Renal cortical epithelial cell (primary cell): ENCODE data around the gene PCP4L1. TPM values are rescaled to one million over a fixed set of nuclear protein-coding genes. Genes with fewer than 3 reads are reported as not detected.
"Not testable (repeated sequence)": the region's sequence is repeated elsewhere in the genome, so short reads cannot be mapped to it uniquely, and the experiment has no call there.

Source experiments
- DNase-seq: peaks from one replicate; pipeline ENCODE4 v3.0.0-alpha.2; 2011; ENCODE audit warnings: low read depth
- total RNA-seq: library from RNA; depleted of rRNA; stranded (reverse); fragments of >200 nt; gene quantifications from 2 replicates; pipeline ENCODE4 v1.2.3, GENCODE V29; 2014

PCP4L1 gene
- total RNA-seq: 0.30 TPM in 1 of 2 replicates, not detected in the other

DNA sequence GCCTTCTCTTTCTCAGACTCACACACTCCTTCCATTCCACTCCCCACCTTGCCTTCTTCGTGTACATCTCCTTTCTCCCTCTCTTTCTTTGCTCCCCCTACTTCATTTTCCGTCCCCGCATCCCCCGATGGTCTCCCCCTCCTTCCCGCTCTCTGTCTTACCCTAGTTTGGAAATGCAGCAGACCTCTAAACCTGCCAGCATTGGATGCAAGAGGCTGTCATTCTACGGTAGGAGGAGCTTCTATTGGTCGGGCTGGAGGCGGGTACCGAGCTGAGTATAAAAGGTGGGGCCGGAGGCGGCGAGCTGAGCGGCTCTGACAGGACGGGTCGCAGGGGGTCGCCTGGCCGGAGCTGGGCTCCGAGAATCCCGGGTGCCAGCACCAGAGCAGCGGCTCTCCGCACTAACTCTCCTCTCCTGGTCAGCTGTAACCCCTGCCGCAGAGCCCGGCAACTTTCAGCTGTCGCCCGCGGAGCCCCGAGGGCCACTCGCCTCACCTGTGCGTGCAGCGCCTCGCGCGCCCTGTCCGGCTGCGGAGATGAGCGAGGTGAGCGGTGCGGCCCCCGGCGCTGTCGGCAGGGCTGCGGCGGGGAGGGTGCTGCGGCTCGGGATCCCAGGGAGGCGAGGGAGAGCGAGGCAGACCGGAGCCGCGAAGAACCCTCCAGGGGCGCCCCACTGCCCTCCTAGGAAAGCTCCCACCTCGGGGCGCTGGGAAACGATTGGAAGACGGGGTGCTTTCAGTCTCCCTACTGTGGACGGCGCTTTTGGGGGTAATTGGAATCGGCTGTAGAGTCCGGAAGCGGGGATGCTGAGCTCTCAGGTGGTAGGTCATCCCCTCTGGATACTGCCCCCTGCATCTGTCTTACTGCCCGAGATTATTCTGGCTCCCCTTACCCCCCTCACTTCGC is at the start of gene PCP4L1:
PCP4L1 (plus strand) TSS at position 307 of the 906 bp plus-strand sequence; CDS start at position 537, 230 bp downstream.
- peak; percentile 49 for DNase-seq

DNA sequence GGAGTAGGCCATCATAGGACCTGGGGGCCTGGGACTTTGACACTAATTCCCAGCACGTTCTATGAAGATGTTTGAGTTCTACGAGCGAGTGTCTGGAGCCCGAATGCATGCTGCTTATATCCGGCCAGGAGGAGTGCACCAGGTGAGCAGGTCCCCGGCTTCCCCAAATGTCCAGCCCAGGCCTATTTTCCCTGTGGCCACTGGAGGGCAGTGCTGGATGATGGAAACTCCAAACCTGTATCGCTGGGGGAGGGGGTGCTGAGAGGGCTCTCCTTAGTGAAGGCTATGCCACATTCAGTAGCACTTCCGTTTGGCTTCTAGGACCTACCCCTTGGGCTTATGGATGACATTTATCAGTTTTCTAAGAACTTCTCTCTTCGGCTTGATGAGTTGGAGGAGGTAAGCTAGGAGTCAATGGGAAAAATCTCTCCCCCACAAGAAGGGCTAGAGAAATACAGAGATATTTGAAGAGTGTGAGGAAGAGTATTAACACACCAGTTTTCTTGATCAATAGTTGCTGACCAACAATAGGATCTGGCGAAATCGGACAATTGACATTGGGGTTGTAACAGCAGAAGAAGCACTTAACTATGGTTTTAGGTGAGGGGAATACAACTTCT is 48.6 kb upstream of the PCP4L1 start:
- DNase-seq: peak; percentile 59

DNA sequence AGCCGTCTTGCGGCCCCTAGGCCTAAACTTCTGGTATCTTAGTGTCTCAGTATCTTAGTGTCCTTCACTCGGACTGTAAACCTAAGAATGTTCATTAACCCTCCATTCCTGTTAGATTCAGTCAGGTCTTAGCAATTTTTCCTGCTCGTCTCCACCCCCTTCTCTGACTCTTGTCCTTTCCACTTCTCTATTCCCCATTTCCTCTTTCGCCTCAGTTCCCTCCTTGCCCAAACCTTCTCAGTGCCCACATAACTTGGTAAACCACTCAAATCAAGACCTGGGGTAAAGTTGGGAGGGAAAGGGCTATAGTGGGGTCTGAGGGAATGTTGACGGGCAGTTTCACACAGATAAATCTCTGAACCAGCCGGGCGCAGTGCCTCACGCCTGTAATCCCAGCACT is 44.2 kb upstream of the PCP4L1 start:
- no peak for DNase-seq

DNA sequence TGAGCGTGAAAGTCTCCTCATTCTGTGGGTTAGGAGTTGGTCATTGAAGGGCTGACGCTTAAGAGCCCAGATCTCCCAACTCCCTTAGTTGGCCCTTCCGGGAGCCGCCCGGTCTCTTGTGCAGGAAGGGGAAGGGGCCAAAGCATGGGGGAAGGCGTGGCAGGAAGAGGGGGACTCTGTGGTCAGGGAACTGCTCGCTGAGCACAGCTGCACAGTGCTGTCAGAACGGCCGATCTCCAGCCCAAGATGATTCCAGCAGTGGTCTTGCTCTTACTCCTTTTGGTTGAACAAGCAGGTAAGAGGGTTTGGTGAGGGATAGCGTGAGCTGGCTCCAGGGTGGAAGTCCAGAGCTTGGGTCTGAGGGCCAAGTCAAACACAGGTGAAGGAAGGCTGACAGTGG is 43.5 kb upstream of the PCP4L1 start, which contains the start of gene FCER1G:
FCER1G (plus strand) TSS at position 220 of the 400 bp plus-strand sequence; CDS start at position 247, 27 bp downstream.
- no peak for DNase-seq

DNA sequence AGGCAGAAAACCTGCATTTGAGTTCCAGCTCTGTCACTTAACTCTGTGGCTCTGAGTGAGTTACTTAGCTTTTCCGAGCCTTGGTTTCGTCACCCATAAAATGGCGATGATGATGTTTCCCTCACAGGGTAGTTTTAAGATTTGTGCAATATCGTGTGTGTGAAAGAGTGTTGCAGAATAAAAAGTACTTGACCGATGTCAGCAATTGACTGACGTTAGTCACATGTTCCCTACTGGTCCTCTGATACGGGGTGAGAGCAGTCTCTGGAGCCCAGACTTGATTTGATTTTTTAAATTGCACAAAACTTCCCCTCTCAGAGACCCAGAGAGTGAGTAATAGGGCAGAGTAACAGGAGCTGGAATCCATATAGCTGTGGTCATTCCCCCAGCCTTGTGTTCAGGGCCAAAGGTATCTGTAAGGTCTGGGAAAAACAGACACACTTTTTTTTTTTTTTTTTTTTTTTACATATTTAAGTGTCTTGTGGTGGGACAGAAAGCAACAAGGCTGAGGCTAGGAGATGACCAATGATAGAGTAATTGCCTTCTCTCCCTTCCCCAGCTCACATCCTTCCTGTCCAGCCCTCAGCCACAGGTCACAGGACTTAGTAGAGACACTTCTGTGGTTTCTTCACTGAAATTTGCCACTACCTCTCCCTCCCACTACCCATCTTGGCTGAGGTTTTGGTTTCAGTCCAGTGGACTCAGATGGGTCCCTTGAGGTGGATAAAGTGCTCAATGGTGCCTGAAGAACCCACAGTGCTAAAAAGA is 41.4 kb upstream of the PCP4L1 start:
- DNase-seq: peak; percentile 89

DNA sequence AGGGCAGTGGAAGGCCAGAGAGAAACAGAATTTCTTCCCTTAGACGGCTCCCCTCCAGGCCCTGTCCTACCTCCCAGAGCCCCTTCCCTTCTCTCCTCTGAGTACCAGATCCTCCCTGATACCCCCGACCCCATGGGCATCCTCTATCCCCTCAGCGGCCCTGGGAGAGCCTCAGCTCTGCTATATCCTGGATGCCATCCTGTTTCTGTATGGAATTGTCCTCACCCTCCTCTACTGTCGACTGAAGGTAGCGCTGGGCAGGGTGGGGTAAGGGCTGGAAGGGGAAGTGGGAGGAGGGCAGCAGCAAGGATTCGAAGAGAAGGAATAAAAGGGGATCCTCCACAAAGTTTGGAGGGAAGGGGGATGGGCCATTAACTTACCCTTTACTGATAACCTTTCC is 40.7 kb upstream of the PCP4L1 start:
- no peak for DNase-seq

DNA sequence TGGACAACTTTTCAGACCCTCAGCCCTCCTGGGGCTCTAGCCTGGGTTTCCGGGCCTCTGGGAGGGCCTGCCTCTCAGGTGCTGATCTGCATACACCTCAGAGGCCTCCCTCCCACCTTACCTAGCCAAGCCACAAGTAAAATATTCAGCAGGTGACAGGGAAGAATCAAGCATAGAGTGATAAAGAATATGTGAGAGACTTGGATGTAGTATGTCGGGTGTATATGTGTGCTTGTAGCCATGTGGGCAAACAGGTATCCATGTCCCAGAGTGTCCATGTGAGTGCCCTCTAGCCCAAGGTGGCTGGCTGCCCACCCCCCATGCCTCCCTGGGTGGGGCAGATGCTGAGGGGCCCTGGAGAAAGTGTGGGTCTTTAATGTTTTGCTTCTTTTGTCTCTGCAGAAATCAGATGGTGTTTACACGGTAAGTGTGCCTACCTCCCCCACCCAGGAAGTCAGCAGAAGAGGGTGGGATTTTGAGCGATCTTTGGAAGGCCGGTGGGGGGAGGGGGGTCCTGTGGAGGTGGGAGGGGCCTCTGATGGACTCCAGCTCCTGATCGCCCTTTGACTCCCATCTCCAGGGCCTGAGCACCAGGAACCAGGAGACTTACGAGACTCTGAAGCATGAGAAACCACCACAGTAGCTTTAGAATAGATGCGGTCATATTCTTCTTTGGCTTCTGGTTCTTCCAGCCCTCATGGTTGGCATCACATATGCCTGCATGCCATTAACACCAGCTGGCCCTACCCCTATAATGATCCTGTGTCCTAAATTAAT is 40.1 kb upstream of the PCP4L1 start:
- no peak for DNase-seq

DNA sequence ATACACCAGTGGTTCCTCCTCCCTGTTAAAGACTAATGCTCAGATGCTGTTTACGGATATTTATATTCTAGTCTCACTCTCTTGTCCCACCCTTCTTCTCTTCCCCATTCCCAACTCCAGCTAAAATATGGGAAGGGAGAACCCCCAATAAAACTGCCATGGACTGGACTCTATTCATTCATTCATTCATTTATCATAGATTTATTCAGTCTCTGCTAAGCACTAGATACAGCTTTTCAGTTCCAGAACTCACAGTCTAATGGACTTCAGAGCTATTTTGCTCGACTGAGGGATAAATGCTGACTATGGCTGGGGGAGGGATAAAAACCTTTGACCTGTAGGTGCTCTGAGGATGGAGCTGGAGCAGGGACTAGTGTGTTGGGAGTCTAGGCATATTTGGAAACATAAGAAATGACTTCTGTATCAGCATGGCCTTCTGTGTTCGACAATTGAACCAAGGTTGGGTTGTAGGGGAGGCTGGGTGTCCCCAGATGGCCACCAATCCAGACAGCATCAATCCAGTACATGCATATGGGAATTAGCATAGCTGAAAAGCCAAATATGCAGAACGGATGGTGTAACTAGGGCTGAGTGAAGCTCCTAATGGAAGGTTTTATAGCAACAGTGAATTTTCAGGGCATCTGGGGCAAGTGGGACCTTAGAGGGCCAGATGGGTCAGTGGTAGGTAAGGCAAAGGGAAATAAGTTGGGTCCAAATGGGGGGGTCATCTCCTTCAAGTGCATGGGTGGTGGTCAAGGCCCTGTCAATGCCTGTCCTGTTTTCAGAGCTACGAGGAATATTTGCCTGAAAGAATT is 39.3 kb upstream of the PCP4L1 start:
- no peak for DNase-seq

DNA sequence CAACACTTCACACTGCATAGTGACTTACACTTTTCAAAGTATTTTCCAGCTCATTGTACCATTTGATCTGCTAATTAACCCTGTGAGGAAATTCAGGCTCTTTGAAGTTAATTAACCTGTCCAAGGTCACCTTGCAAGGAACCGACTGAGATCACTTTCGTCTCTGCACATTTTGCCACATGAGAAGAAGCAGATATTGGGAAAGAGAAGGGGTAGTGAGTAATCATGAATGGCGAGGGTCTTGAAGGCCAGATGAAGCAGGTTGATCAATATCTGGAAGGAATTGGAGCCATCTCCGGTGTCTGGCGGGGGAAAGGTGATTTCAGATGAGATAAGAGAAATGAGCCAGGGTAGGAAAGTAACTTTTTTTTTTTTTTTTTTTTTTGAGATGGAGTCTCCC is 38.5 kb upstream of the PCP4L1 start:
- no peak for DNase-seq

DNA sequence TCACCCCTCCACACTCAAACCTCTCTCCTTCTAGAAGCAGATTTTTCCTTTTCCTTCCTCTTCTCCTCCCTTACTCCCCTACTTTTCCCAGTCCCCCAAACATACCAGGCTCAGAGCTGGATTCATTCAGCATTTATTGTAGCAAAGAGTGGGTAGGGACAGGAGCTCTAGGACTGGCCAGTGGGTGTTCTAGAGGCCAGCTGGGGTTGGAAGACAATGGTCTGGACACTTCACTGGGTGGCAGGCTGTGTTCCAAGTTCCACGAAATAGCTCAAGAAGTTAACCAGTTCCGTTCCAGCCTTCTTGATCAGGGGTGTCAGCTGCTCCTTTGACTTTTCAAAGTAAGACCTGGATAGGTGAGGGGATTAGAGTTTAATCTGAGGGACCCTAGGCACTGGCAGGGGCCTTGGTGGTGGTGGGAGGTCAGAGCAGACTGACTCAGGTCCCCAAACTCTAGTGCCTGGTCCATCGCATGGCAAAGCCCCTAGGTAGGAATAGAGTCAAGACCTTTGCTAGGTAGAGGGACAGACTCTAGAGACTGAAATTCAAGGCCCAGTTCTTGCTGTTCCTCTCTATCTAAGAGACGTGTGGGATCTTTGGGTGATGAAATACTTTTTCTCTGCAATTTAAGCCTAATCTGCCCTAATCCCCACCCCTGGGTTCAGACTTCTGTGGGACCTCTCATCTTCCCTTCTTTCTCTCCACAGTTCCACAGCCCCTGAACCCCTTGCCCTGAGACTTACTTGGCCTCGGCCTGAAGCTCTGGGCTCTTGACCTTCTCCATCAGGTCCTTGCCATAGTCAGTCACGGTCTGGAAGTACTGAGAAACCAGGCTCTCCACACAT is 36.1 kb upstream of the PCP4L1 start:
- DNase-seq: no peak

DNA sequence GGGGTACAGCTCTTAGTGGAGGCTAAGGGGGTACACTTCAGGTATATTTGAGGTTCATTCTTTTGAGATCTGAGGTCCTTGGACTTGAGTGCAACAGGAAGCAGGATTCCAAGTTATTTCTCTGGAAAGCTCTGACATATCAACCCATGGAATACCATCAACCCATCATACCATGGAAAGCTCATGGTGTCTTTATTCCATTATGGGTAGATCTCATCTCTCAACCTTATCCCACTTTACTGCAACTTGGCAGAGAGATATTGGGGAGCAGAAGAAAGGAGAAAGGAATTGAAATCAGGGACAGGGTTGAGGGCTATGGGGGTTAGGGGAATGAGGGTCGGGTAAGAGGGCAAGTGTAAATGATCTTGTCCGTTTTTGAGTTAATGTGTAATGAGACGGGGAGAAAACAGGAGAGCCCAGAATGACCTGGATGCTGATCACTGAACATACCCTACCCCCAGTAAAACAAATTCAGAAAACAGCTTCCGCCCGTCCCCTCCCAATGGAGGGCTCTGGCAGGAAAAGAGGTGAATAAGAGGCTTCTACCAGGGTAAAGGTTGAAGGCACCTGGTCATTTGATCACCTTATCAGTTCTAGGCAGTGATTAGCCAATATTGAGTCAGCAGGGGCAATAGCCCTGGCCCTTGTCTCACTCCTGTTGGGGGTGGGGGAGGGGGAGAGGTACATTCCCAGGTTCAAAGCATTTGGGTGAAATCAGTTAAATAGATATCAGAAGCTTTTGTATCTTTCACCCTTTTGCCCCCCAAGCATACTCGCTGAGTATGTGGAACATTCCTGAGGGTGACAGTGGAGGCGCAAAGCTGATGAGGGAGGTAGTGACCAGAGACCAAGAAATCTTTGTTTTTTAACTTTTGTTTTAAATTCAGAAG is 34.5 kb upstream of the PCP4L1 start:
- no peak for DNase-seq

DNA sequence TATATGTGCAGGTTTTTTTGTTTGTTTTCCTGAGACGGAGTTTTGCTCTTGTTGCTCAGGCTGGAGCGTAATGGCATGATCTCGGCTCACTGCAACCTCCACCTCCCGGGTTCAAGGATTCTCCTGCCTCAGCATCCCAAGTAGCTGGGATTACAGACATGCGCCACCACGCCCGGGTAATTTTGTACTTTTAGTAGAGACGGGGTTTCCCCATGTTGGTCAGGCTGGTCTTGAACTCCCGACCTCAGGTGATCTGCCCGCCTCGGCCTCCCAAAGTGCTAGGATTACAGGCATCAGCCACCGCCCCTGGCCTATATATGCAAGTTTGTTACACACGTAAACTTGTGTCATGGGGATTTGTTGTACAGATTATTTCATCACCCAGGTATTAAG is 33.9 kb upstream of the PCP4L1 start:
- DNase-seq: not testable (repeated sequence)

DNA sequence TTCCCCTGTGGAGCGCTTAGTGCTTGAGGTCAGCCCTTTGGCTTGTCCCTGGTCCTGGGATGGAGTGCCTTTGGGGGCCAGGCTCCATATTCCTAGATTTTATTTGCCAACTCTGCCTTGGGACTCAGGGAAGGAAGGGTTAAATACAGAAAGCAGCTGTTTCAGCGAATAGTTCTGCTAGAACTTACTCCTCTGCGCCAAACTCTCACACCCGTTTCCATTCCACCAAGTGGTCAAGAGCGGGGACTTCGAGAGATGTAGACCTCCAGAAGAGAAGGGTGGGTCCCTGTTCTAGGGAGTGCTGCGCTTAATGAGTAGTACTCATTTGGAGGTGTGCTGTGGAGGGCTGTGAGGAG is 33.4 kb upstream of the PCP4L1 start:
- no peak for DNase-seq

DNA sequence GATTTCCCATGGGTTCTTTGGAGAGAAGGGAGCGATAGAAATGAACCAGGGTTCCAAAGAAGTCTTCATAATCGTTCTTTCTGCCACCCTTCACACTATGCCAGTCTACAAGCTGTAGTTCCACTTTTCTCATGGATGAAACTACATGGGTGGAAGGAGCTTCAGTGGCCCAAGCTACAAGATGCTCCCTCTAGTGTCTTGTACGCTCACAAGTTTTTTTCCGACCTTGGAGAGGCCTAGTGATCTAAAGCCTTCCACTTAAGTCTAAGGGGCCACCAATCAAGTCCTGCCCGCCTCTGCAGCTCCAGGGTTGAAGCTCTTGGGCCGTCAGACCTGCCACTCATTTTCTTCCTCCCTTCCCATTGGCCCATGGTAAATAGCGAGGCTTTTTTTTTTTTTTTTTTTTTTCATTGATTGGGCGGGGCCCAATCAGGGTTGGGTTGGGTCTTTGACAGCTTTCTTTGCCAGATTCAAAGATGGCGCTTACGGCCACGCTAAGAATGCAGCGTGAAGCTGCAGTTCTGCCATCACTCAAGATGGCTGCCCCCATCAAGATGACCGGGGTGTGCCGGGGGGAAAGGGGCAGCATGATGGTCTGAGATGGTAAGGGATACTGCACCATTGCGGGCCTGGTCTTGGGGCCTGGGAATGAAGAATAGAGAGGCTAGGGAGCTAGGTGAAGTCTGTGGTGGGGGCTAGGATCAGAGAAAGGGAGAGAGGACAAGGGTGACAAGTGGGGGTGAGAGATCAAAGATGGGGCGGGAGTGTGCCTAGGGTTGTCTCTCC is 32.8 kb upstream of the PCP4L1 start, which contains the start of gene TOMM40L:
TOMM40L (plus strand) TSS at position 527 of the 786 bp plus-strand sequence. CDS start 430 bp downstream, outside the sequence.
- peak; percentile 99 for DNase-seq

DNA sequence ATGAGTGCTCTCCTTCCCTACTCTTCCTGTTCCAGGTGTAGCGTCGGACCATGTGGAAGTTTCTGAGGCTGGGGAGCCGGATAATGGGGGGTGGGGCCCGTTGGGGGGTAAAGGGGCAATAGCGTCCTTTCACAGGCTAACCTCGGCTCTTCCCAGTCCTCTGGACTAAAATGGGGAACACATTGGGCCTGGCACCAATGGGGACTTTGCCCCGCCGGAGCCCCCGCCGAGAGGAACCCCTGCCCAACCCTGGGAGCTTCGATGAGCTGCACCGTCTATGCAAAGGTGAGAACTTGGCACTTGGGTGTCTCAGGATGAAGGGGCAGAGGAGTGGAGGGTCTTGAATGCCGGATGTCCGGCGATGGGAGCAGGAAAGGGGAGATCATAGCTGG is 32.2 kb upstream of the PCP4L1 start:
- DNase-seq: no peak

DNA sequence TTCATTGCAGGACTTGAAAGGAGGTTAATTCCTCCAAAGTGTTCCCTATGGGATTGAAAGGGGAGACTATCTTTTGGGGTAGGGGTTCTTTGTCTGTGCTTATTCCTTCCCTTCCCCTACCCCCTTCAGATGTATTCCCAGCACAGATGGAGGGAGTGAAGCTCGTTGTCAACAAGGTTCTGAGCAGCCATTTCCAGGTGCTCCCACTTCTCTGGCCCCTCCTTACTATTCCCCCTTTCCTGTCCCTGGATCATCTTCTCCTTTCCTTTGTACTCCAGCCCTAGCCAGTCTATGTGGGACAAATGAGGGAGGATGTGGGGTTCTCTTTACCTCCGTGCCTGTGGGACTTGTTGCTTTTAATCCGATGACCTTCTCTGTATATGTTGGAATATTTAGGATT is 31.8 kb upstream of the PCP4L1 start:
- no peak for DNase-seq

DNA sequence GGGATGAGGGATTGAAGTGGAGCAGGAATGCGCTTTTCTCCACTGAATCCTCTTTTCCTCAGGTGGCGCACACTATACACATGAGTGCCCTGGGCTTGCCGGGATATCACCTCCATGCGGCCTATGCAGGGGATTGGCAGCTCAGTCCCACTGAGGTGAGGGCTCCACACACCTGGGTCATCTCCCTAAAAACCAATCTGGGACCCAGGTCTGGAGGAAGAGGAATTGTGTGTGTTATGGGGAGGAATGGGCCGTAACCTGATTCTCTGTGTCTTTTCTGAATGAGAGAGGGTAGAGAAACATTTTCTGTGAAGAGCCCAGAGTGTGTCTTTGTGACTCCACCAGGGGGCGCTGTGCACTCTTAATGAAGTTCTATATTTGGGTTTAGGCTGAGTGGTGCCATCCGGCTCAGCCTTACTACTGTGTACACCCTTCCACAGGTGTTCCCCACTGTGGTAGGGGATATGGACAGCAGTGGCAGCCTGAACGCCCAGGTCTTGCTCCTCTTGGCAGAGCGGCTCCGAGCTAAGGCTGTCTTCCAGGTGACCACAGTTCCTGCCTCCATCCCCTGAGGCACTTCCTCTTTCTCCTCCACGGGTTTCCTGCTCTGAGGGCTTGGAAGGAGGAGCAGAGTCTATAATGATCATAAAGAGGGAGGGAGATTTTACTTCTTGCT is 31.2 kb upstream of the PCP4L1 start:
- peak; percentile 56 for DNase-seq
